ENCODE measurements around the gene TGFBRAP1. TPM values are rescaled to one million over a fixed set of nuclear protein-coding genes. Genes with fewer than 3 reads are reported as not detected.

TGFBRAP1 gene
- total and polyA plus RNA-seq, 2 donors (not counting 3 experiments of a cell fraction or from before 2014, with no cell fraction given): 25.4 to 37.6 TPM

DNA sequence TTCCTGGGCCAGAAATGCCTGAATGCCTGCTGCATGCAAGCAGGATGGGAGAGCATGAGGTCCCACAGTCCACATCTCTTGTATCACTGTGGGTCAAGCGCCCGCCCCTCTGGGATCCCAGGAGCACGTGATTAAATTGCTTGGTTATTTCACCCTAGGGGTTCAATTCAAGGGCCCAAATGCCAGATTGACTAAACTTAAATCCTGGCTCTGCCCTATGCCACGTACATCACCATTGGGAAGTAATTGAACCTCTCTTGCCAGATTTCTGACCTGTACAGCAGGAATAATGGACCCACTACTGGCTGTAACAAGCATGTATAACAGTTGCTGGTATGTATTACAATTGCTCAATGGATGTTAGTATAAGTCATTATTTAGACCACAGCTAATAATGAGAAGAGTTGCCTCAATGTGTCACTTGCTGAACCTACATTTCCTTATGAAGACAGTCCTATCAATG is 49.4 kb upstream of the TGFBRAP1 start:
- CTCF ChIA-PET: interaction anchor here (0.7 kb wide), 1 partner anchor 16 kb away, joined by 3 read pairs; no protein-coding TSS in a partner anchor
- no peaks in the 10 kb centered on the region for H3K9me1 ChIP-seq (replicated peaks; ENCODE audit: control insufficient read depth, extremely low read depth, insufficient read depth, low read length)
- no peaks in the 10 kb centered on the region for H4K20me1 ChIP-seq (replicated peaks; ENCODE audit: control insufficient read depth, extremely low read depth, insufficient read depth, low read length)
- H3K79me2 ChIP-seq (ENCODE audit: control insufficient read depth, insufficient read depth, low read length): peaks cover 93% of the 10 kb centered on the region
- no peak overlapping the region for H3K4me3 ChIP-seq (replicated peaks in 1 of 3; ENCODE audit: insufficient read depth in 1 of 3, low read depth in 1 of 3, low read length in 3 of 3)
- DNase-seq (ENCODE audit: low read depth, low spot score) (no peak), FAIRE-seq (no peak)
- intact Hi-C loops (cut with micrococcal nuclease) (no loop called here), dilution Hi-C loops (cut with MboI; ENCODE audit: extremely low pct_ligation_motif_present, low sequenced_read_pairs) (no loop called here)
- H3K27me3 ChIP-seq (ENCODE audit: control insufficient read depth in 2 of 2, insufficient read depth in 2 of 2, low read length in 2 of 2): no peaks in the 10 kb centered on the region
- no TSS peak for BruUV-seq (replicated peaks)
- no peak overlapping the region for H2AFZ ChIP-seq (ENCODE audit: low read depth, low read length)
- H3K4me1 ChIP-seq (ENCODE audit: control insufficient read depth, extremely low read depth, insufficient read depth, low read length): peaks cover 79% of the 10 kb centered on the region
- TF ChIP-seq EZH2 (IDR thresholded peaks at IDR 0.05; ENCODE audit: borderline replicate concordance, low read depth, low read length, severe bottlenecking) (no peak), JUN (IDR thresholded peaks at IDR 0.05; ENCODE audit: borderline replicate concordance, insufficient read depth, insufficient read length, low read depth) (no peak), POLR2A (IDR thresholded peaks at IDR 0.05; ENCODE audit: low read depth, low read length) (peak; percentile 50), POLR2AphosphoS5 (IDR thresholded peaks at IDR 0.05; ENCODE audit: insufficient read depth, low read depth, low read length) (peak; percentile 29), FOS (IDR thresholded peaks at IDR 0.05; ENCODE audit: borderline replicate concordance, insufficient read depth, low read length) (no peak), MAX (IDR thresholded peaks at IDR 0.05; ENCODE audit: insufficient read depth, insufficient read length) (no peak), GATA2 (IDR thresholded peaks at IDR 0.05; ENCODE audit: insufficient read depth, insufficient read length, low read depth, low read length) (no peak), MYC (IDR thresholded peaks at IDR 0.05; ENCODE audit: low read depth, low read length) (no peak)
- TF ChIP-seq, protein P1, sequence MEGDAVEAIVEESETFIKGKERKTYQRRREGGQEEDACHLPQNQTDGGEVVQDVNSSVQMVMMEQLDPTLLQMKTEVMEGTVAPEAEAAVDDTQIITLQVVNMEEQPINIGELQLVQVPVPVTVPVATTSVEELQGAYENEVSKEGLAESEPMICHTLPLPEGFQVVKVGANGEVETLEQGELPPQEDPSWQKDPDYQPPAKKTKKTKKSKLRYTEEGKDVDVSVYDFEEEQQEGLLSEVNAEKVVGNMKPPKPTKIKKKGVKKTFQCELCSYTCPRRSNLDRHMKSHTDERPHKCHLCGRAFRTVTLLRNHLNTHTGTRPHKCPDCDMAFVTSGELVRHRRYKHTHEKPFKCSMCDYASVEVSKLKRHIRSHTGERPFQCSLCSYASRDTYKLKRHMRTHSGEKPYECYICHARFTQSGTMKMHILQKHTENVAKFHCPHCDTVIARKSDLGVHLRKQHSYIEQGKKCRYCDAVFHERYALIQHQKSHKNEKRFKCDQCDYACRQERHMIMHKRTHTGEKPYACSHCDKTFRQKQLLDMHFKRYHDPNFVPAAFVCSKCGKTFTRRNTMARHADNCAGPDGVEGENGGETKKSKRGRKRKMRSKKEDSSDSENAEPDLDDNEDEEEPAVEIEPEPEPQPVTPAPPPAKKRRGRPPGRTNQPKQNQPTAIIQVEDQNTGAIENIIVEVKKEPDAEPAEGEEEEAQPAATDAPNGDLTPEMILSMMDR (IDR thresholded peaks at IDR 0.05; ENCODE audit: extremely low read depth in 1 of 2, insufficient read depth in 1 of 2, low read depth in 1 of 2, low read length in 2 of 2): no peak
- H3K9ac ChIP-seq (replicated peaks; ENCODE audit: extremely low read depth, insufficient read depth, low read length): no peak overlapping the region
- H3K4me2 ChIP-seq (ENCODE audit: insufficient read depth, low read length): no peak overlapping the region
- POLR2A ChIA-PET: interaction anchor here (1.1 kb wide), 1 partner anchor 10 kb away, joined by 3 read pairs; no protein-coding TSS in a partner anchor
- peak overlapping the region; percentile 84 for H3K27ac ChIP-seq (ENCODE audit: insufficient read depth, low read depth, low read length)
- no peaks in the 10 kb centered on the region for H3K9me3 ChIP-seq (replicated peaks; ENCODE audit: control insufficient read depth, insufficient read depth, low read length)
- peaks cover 41 to 49% of the 10 kb centered on the region in 2 experiments for H3K36me3 ChIP-seq (ENCODE audit: control insufficient read depth in 2 of 2, extremely low read depth in 1 of 2, insufficient read depth in 2 of 2, low read length in 2 of 2)
